ENCODE data around the gene ARMC9.

The ARMC9 gene

GRCh38 chr2:231357048-231357447 lies 158.6 kb downstream of the ARMC9 start:
- TF ChIP-seq CTCF (IDR thresholded peaks at IDR 0.05): no peak

GRCh38 chr2:231357931-231358330 lies 159.5 kb downstream of the ARMC9 start:
- no peak for TF ChIP-seq CTCF (IDR thresholded peaks at IDR 0.05)

GRCh38 chr2:231359441-231359840 lies 161.0 kb downstream of the ARMC9 start:
- no peak for TF ChIP-seq CTCF (IDR thresholded peaks at IDR 0.05)

GRCh38 chr2:231359948-231360347 lies 161.5 kb downstream of the ARMC9 start:
- no peak for TF ChIP-seq CTCF (IDR thresholded peaks at IDR 0.05)

- TF ChIP-seq CTCF (IDR thresholded peaks at IDR 0.05): no peak
These were observed 162.0 kb downstream of the ARMC9 start for GRCh38 chr2:231360401-231360800.

GRCh38 chr2:231360881-231361371 lies 162.5 kb downstream of the ARMC9 start:
- TF ChIP-seq CTCF (IDR thresholded peaks at IDR 0.05): no peak

GRCh38 chr2:231361701-231362554 lies 163.5 kb downstream of the ARMC9 start:
- TF ChIP-seq CTCF (IDR thresholded peaks at IDR 0.05): no peak
